Stimulated activated effector memory CD8-positive, alpha-beta T cell treated with anti-CD3 and anti-CD28 coated beads, Interleukin-12 subunit alpha, Interleukin-12 subunit beta, amount 100 ng/mL, for 72 hours (primary cell): ENCODE data around the gene GALNT7.
"Not testable (repeated sequence)": the region's sequence is repeated elsewhere in the genome, so short reads cannot be mapped to it uniquely, and the experiment has no call there.

Experiments
- ATAC-seq: fragments of 150-1000 bp; cut with Tn5 transposase; 2 replicates; pipeline ENCODE4 v1.10.0; 2021
- DNase-seq, 2 donors: peaks; one replicate each; pipeline ENCODE4 v3.0.0; 2021 to 2022; ENCODE audit warnings: low spot score in 2 of 2
- H3K27ac Mint-ChIP-seq: one replicate; pipeline ENCODE4 v1.8.0; 2022; ENCODE audit warnings: mild to moderate bottlenecking, mixed read lengths
- H3K36me3 Mint-ChIP-seq: one replicate; pipeline ENCODE4 v1.8.0; 2022; ENCODE audit warnings: mild to moderate bottlenecking, mixed read lengths
- H3K4me1 Mint-ChIP-seq: one replicate; pipeline ENCODE4 v1.8.0; 2022; ENCODE audit warnings: mixed read lengths
- H3K4me3 Mint-ChIP-seq: one replicate; pipeline ENCODE4 v1.8.0; 2022; ENCODE audit warnings: mild to moderate bottlenecking, mixed read lengths
- H3K9me3 Mint-ChIP-seq: one replicate; pipeline ENCODE4 v1.8.0; 2022; ENCODE audit warnings: mixed read lengths

GALNT7 gene, protein sequence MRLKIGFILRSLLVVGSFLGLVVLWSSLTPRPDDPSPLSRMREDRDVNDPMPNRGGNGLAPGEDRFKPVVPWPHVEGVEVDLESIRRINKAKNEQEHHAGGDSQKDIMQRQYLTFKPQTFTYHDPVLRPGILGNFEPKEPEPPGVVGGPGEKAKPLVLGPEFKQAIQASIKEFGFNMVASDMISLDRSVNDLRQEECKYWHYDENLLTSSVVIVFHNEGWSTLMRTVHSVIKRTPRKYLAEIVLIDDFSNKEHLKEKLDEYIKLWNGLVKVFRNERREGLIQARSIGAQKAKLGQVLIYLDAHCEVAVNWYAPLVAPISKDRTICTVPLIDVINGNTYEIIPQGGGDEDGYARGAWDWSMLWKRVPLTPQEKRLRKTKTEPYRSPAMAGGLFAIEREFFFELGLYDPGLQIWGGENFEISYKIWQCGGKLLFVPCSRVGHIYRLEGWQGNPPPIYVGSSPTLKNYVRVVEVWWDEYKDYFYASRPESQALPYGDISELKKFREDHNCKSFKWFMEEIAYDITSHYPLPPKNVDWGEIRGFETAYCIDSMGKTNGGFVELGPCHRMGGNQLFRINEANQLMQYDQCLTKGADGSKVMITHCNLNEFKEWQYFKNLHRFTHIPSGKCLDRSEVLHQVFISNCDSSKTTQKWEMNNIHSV

GRCh38 chr4:173168396-173169177 is at the start of gene GALNT7:
Gene GALNT7 (plus strand): TSS chr4:173168811. CDS start chr4:173168836, 25 bp downstream.
- Mint-ChIP-seq H3K4me1 (peaks cover 46% of the 10 kb centered on the region), H3K4me3 (peak within 1 kb of the TSS; percentile 94), H3K9me3 (no peaks in the 10 kb centered on the region), H3K27ac (peak within 1 kb of the TSS; percentile 92), H3K36me3 (peaks cover 8% of the 10 kb centered on the region)
- DNase-seq (peak; percentile 29 to 75), ATAC-seq (peak; percentile 62)

GRCh38 chr4:173118819-173119218 is 49.8 kb upstream of the GALNT7 start:
- H3K4me1 Mint-ChIP-seq, H3K9me3 Mint-ChIP-seq, H3K4me3 Mint-ChIP-seq, H3K36me3 Mint-ChIP-seq, DNase-seq, H3K27ac Mint-ChIP-seq, ATAC-seq: not testable (repeated sequence)

DNA sequence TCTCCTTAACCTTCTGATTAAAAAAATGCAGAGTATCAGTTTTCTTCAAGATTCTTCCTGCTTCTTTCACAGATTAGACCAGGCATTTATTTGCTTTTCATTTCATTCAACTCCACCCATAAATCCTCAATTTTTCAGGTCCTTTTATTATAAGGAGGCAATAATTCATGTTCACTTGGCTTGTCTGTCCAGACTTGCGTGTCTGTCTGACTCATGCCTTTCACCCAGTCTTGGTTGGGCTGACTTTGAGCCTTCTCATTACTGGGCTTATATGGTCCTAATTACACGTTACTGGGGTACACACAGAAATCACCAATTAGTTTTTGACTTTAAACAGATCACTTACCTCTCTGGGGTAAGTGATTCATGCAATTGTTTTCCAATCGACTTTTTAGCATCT is 48.8 kb upstream of the GALNT7 start:
- no peak for ATAC-seq
- H3K4me3 Mint-ChIP-seq = no peak overlapping the region
- H3K27ac Mint-ChIP-seq = no peak overlapping the region
- H3K36me3 Mint-ChIP-seq = no peaks in the 10 kb centered on the region
- no peaks in the 10 kb centered on the region for H3K4me1 Mint-ChIP-seq
- no peak for DNase-seq
- H3K9me3 Mint-ChIP-seq = no peaks in the 10 kb centered on the region

DNA sequence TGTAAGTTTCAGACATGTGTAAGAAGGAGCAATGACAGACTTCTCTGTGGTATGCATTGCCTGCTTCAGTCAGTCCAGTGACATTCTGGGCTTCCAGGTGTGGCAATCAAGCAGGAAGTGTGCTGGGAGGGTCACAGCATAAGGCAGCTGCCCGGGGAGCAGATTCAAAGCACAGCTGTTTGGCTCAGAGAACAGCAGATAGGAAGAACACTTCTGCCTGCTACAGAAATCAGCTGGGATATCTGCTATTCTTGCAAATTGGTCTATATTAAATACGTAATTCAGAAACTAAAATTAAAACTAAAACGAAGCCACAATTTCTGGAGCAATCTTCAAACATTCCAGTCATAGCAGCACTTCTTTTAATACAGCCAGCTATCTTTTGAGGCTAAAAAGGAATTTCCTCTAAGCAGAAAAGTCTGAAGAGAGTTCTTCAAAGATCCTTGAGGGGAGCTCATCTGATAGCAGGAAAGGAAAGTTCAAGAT is 47.5 kb upstream of the GALNT7 start:
- H3K9me3 Mint-ChIP-seq = no peaks in the 10 kb centered on the region
- DNase-seq (no peak), ATAC-seq (no peak)
- no peaks in the 10 kb centered on the region for H3K36me3 Mint-ChIP-seq
- H3K4me1 Mint-ChIP-seq = no peaks in the 10 kb centered on the region
- H3K4me3 Mint-ChIP-seq = no peak overlapping the region
- no peak overlapping the region for H3K27ac Mint-ChIP-seq

DNA sequence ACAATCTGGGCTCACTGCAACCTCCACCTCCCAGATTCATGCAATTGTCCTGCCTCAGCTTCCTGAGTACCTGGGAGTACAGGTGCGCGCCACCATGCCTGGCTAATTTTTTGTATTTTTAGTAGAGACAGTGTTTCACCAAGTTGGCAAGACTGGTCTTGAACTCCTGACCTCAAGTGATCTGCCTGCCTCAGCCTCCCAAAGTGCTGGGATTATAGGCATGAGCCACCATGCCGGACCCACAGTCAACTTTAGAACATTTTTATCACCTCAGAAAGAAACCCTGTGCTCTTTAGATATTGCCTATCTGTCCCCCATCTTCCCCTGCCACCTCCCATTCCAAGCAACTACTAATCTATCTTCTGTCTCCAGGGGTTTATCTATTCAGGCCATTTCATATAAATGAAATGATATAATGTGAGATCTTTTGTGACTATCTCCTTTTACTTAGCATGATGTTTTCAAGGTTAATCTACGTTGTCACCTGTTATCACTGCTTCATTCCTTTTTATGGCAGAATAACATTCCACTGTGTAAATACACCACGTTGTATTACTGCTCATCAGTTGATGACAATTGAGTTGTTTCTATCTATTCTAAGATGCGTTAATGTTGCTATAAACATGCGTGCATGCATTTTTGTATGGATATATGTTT is 44.3 kb upstream of the GALNT7 start:
- no peaks in the 10 kb centered on the region for H3K4me1 Mint-ChIP-seq
- DNase-seq = no peak
- H3K36me3 Mint-ChIP-seq = no peaks in the 10 kb centered on the region
- no peaks in the 10 kb centered on the region for H3K9me3 Mint-ChIP-seq
- no peak for ATAC-seq
- no peak overlapping the region for H3K4me3 Mint-ChIP-seq
- no peak overlapping the region for H3K27ac Mint-ChIP-seq

DNA sequence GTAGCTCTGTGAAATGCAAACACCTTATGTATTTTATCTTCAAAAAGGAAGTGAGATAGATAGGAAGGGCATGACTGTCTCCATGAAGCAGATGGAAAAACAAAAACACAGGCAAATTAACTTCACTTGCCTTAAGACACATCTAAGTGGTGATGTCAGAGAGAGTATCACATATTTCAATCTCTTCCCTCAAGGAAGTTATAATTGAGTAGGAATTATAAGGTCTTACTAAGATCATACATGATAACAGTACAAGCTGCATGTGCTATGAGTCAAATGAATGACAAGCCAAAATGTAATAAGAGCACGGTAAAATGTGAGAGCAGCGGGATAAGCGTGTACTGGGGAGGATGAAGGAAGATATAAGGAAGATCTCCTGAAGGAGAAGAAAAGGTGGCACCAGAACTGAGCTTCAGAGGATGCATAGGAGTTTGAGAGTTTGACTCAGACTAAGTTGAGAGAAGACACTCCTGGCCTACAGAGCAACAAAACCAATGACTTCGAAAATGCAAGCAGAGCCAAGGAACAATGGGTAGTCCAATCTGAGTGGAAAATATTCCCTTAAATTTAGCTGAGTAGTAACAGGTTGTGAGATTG is 43.3 kb upstream of the GALNT7 start:
- no peak for ATAC-seq
- Mint-ChIP-seq H3K36me3 (no peaks in the 10 kb centered on the region), H3K27ac (no peak overlapping the region), H3K4me1 (no peaks in the 10 kb centered on the region), H3K4me3 (no peak overlapping the region), H3K9me3 (no peaks in the 10 kb centered on the region)
- DNase-seq = no peak

DNA sequence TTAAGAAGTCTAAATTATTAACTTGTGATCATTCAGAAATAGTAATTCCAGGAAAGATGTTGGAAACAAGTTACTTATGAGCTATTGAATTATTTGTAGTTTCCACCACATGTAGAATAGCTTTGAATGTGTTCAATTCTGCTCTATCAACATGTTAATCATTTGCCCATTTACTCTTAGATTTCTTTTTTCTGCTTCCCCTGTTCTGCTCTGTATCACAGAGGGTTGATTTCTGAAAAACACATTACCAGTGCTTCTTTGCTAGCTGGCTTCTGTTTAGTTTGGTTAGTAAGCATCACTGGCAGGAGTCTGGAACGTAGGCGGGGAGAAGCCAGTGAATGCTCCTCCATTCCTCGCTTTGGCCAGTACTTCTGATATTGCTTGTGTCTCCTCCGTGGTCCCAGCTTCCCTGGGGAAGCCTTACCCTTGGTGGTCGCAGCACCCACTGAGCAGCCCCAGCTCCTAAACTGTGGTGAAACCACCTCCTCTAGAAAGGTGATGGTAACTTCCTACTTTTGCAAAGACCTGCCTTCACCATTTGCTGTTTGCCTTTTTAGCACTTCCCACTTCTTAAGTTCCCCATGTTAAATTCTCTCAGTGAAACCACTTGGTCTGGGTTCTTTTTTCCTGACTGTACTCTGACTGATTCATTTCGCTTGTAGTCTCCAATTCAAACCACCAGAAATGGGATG is 40.3 kb upstream of the GALNT7 start:
- no peaks in the 10 kb centered on the region for H3K9me3 Mint-ChIP-seq
- H3K27ac Mint-ChIP-seq = no peak overlapping the region
- ATAC-seq (no peak), DNase-seq (no peak)
- H3K4me3 Mint-ChIP-seq = no peak overlapping the region
- no peaks in the 10 kb centered on the region for H3K36me3 Mint-ChIP-seq
- H3K4me1 Mint-ChIP-seq = no peaks in the 10 kb centered on the region

DNA sequence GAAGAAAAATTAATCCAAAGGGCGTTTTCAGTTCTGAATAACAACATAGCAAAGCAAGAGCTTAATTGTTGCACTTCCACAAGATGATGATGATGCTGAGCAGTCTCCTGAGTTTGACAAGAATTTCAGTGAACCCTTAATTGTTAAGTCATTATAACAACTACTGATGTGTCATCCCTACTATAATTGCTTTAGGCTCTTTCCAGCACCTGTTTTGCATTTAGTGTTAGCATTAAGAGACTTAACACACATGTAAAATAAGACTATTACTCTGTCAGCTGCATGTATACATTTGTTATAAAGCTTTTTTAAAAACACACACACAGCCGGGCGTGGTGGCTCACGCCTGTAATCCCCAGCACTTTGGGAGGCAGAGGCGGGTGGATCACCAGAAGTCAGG is 37.9 kb upstream of the GALNT7 start:
- DNase-seq (no peak), ATAC-seq (no peak)
- Mint-ChIP-seq H3K4me1 (no peaks in the 10 kb centered on the region), H3K9me3 (no peaks in the 10 kb centered on the region), H3K27ac (no peak overlapping the region), H3K36me3 (no peaks in the 10 kb centered on the region), H3K4me3 (no peak overlapping the region)

GRCh38 chr4:173134426-173134825 is 34.2 kb upstream of the GALNT7 start:
- Mint-ChIP-seq H3K27ac (no peak overlapping the region), H3K9me3 (no peaks in the 10 kb centered on the region), H3K4me1 (no peaks in the 10 kb centered on the region), H3K36me3 (no peaks in the 10 kb centered on the region), H3K4me3 (no peak overlapping the region)
- DNase-seq (no peak), ATAC-seq (no peak)

GRCh38 chr4:173135241-173135847 is 33.3 kb upstream of the GALNT7 start:
- Mint-ChIP-seq H3K27ac (no peak overlapping the region), H3K4me1 (no peaks in the 10 kb centered on the region), H3K4me3 (no peak overlapping the region), H3K9me3 (no peaks in the 10 kb centered on the region), H3K36me3 (no peaks in the 10 kb centered on the region)
- ATAC-seq (no peak), DNase-seq (no peak)

GRCh38 chr4:173138624-173139023 is 30.0 kb upstream of the GALNT7 start:
- no peak for ATAC-seq
- H3K27ac Mint-ChIP-seq = no peak overlapping the region
- H3K4me1 Mint-ChIP-seq = no peaks in the 10 kb centered on the region
- no peak overlapping the region for H3K4me3 Mint-ChIP-seq
- H3K36me3 Mint-ChIP-seq = no peaks in the 10 kb centered on the region
- no peaks in the 10 kb centered on the region for H3K9me3 Mint-ChIP-seq
- DNase-seq = no peak

- H3K36me3 Mint-ChIP-seq = no peaks in the 10 kb centered on the region
- H3K4me1 Mint-ChIP-seq = no peaks in the 10 kb centered on the region
- no peaks in the 10 kb centered on the region for H3K9me3 Mint-ChIP-seq
- ATAC-seq = no peak
- DNase-seq = no peak
- H3K27ac Mint-ChIP-seq = no peak overlapping the region
- H3K4me3 Mint-ChIP-seq = no peak overlapping the region
Measured at GRCh38 chr4:173139561-173139960, 29.1 kb upstream of the GALNT7 start.

GRCh38 chr4:173145131-173145530 is 23.5 kb upstream of the GALNT7 start:
- no peak for ATAC-seq

GRCh38 chr4:173146456-173146855 is 22.2 kb upstream of the GALNT7 start:
- no peak for ATAC-seq
- Mint-ChIP-seq H3K36me3 (no peaks in the 10 kb centered on the region), H3K9me3 (no peaks in the 10 kb centered on the region), H3K4me1 (no peaks in the 10 kb centered on the region), H3K4me3 (no peak overlapping the region), H3K27ac (no peak overlapping the region)
- no peak for DNase-seq

More at GRCh38 chr4:173145131-173145530, 23.5 kb upstream of the GALNT7 start:
- Mint-ChIP-seq H3K9me3 (no peaks in the 10 kb centered on the region), H3K27ac (no peak overlapping the region), H3K4me1 (no peaks in the 10 kb centered on the region), H3K36me3 (no peaks in the 10 kb centered on the region), H3K4me3 (no peak overlapping the region)
- DNase-seq = no peak
